DND-41 (cell line): ENCODE measurements around the gene KANSL1L.

ENCODE experiments used
- CTCF ChIP-seq: IDR thresholded peaks from 2 replicates; pipeline ENCODE4 v1.5.1; 2012; ENCODE audit warnings: borderline replicate concordance, low read length, moderate library complexity, mild to moderate bottlenecking; ENCODE audit not compliant: poor library complexity, severe bottlenecking; ENCODE audit errors: extremely low read depth
- EZH2 ChIP-seq: IDR thresholded peaks from 3 replicates; pipeline ENCODE4 v1.6.1; 2012; ENCODE audit warnings: borderline replicate concordance, low read depth, mild to moderate bottlenecking, moderate library complexity, low read length, inconsistent platforms; ENCODE audit not compliant: severe bottlenecking

GRCh38 chr2:209998596-209998995, 172.6 kb downstream of the KANSL1L start:
- no peak for TF ChIP-seq CTCF
- TF ChIP-seq EZH2: no peak
